Measurements from ENCODE around the gene SEMA5A.

The SEMA5A gene

GRCh38 chr5:9502050-9502834 is 43.6 kb downstream of the SEMA5A start:
- CTCF ChIA-PET = interaction anchor here (0.9 kb wide), 1 partner anchor 140 kb away, joined by 3 read pairs; no protein-coding TSS in a partner anchor
- TF ChIP-seq ZNF416 (tag by site-specific recombination; IDR thresholded peaks at IDR 0.05) (no peak), ZNF530 (tag by site-specific recombination; IDR thresholded peaks at IDR 0.05; ENCODE audit: low read depth) (no peak)
- Histone ChIP-seq H3K36me3 (ENCODE audit: control insufficient read depth in 2 of 2, insufficient read depth in 1 of 2, low read length in 2 of 2) (no peaks in the 10 kb centered on the region), H3K4me3 (ENCODE audit: low read depth, low read length) (no peak overlapping the region), H3K4me1 (ENCODE audit: control insufficient read depth, insufficient read depth, low read length) (peaks cover 4% of the 10 kb centered on the region; the same call in 1 of the 2 replicates), H3K27ac (ENCODE audit: extremely low read depth, low read depth, low read length) (no peak overlapping the region), H3K9me3 (ENCODE audit: control insufficient read depth, insufficient read depth, low read depth, low read length) (no peaks in the 10 kb centered on the region)
- POLR2A ChIA-PET = no interaction called here

GRCh38 chr5:9500625-9501024 is 45.2 kb downstream of the SEMA5A start:
- Histone ChIP-seq H3K4me3 (ENCODE audit: low read depth, low read length) (no peak overlapping the region), H3K4me1 (ENCODE audit: control insufficient read depth, insufficient read depth, low read length) (peaks cover 4% of the 10 kb centered on the region; the same call in 1 of the 2 replicates), H3K9me3 (ENCODE audit: control insufficient read depth, insufficient read depth, low read depth, low read length) (no peaks in the 10 kb centered on the region), H3K36me3 (ENCODE audit: control insufficient read depth in 2 of 2, insufficient read depth in 1 of 2, low read length in 2 of 2) (no peaks in the 10 kb centered on the region), H3K27ac (ENCODE audit: extremely low read depth, low read depth, low read length) (no peak overlapping the region)
- ChIA-PET POLR2A (no interaction called here), CTCF (interaction anchor here (1.2 to 4.9 kb wide), 4 partner anchors 14 to 137 kb away, joined by 4 to 29 read pairs (median 6); no protein-coding TSS in a partner anchor)
- TF ChIP-seq ZNF664 (tag by site-specific recombination; IDR thresholded peaks at IDR 0.05) (no peak), KLF7 (tag by site-specific recombination; IDR thresholded peaks at IDR 0.05; ENCODE audit: borderline replicate concordance) (no peak), ZBTB11 (tag by site-specific recombination; conservative IDR thresholded peaks at IDR 0.05; ENCODE audit: low read depth) (no peak), TSHZ1 (tag by site-specific recombination; IDR thresholded peaks at IDR 0.05; ENCODE audit: borderline replicate concordance) (no peak), ZBTB8A (tag by site-specific recombination; IDR thresholded peaks at IDR 0.05) (no peak), ZNF518A (tag by site-specific recombination; conservative IDR thresholded peaks at IDR 0.05; ENCODE audit: low read depth) (no peak), KLF9 (tag by site-specific recombination; IDR thresholded peaks at IDR 0.05; ENCODE audit: low read depth) (no peak), ZNF561 (tag by site-specific recombination; IDR thresholded peaks at IDR 0.05; ENCODE audit: borderline replicate concordance) (no peak), ZNF654 (tag by site-specific recombination; IDR thresholded peaks at IDR 0.05; ENCODE audit: low read depth) (no peak), ZNF670 (tag by site-specific recombination; IDR thresholded peaks at IDR 0.05; ENCODE audit: low read depth) (no peak), GLIS2 (tag by site-specific recombination; IDR thresholded peaks at IDR 0.05) (no peak), ZNF521 (tag by site-specific recombination; IDR thresholded peaks at IDR 0.05) (no peak), ZNF600 (tag by site-specific recombination; IDR thresholded peaks at IDR 0.05) (no peak), ZNF768 (tag by site-specific recombination; IDR thresholded peaks at IDR 0.05) (no peak), ZNF660 (tag by site-specific recombination; IDR thresholded peaks at IDR 0.05) (no peak), ZNF548 (tag by site-specific recombination; IDR thresholded peaks at IDR 0.05) (no peak), ZNF138 (tag by site-specific recombination; IDR thresholded peaks at IDR 0.05; ENCODE audit: borderline replicate concordance) (no peak)
